Measurements from ENCODE around the gene ZBTB20.

The ZBTB20 gene

DNA sequence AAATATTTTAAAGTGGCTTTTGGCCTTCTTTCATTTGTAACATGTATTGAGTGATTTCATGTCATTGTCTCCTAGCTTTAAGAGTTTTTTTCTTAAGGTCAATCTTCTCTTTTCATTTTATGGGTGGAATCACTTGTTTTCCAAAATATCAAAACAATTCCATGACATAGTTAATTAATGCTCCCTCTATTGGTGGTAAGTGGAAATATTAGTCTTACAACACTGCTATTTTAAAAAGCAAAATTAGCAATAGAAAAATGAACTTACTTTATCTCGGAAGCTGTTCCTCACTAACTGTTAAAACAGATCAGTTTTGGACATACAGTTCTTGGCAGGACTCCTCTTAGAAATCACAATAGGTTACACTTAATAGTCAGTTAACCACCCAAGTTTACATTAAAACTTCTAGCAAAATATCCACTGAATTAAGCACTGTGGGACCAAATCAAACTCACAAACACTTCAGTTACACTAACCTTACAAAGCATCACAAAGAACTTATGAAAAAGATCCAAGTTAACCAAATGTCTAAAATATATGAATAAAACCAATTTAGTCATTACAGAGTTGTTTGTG, 810.9 kb downstream of the ZBTB20 start:
- TF ChIP-seq TAF1 (IDR thresholded peaks at IDR 0.05; ENCODE audit: borderline replicate concordance, insufficient read depth, low read length) (no peak), FOXP2 (optimal IDR thresholded peaks at IDR 0.05; ENCODE audit: borderline replicate concordance, extremely low read depth, extremely low read length, insufficient read depth) (no peak), SIN3A (IDR thresholded peaks at IDR 0.05; ENCODE audit: borderline replicate concordance, insufficient read depth, low read length) (no peak), POLR2AphosphoS5 (IDR thresholded peaks at IDR 0.05; ENCODE audit: low read depth, low read length) (no peak)
- TF ChIP-seq, protein P1, sequence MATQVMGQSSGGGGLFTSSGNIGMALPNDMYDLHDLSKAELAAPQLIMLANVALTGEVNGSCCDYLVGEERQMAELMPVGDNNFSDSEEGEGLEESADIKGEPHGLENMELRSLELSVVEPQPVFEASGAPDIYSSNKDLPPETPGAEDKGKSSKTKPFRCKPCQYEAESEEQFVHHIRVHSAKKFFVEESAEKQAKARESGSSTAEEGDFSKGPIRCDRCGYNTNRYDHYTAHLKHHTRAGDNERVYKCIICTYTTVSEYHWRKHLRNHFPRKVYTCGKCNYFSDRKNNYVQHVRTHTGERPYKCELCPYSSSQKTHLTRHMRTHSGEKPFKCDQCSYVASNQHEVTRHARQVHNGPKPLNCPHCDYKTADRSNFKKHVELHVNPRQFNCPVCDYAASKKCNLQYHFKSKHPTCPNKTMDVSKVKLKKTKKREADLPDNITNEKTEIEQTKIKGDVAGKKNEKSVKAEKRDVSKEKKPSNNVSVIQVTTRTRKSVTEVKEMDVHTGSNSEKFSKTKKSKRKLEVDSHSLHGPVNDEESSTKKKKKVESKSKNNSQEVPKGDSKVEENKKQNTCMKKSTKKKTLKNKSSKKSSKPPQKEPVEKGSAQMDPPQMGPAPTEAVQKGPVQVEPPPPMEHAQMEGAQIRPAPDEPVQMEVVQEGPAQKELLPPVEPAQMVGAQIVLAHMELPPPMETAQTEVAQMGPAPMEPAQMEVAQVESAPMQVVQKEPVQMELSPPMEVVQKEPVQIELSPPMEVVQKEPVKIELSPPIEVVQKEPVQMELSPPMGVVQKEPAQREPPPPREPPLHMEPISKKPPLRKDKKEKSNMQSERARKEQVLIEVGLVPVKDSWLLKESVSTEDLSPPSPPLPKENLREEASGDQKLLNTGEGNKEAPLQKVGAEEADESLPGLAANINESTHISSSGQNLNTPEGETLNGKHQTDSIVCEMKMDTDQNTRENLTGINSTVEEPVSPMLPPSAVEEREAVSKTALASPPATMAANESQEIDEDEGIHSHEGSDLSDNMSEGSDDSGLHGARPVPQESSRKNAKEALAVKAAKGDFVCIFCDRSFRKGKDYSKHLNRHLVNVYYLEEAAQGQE (IDR thresholded peaks at IDR 0.05; ENCODE audit: insufficient read depth in 1 of 2, low read depth in 2 of 2, low read length in 2 of 2) = no peak

DNA sequence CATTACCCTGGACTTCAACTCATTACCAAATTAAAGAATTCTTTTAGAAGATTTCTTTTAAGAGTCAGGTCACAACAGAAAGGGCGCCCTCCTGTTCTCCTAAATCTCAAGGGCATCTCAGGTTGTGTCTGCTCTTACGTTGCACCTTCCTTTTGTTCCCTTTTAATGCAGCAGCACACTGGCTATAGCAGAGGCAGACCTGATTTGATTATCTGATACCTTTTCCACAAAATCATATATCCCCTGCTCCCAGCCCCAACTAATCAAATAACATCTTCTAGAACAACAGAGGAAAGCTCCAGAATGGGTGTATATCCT, 813.2 kb downstream of the ZBTB20 start:
- TF ChIP-seq TAF1 (IDR thresholded peaks at IDR 0.05; ENCODE audit: borderline replicate concordance, insufficient read depth, low read length) (no peak), FOXP2 (optimal IDR thresholded peaks at IDR 0.05; ENCODE audit: borderline replicate concordance, extremely low read depth, extremely low read length, insufficient read depth) (no peak), POLR2AphosphoS5 (IDR thresholded peaks at IDR 0.05; ENCODE audit: low read depth, low read length) (no peak), SIN3A (IDR thresholded peaks at IDR 0.05; ENCODE audit: borderline replicate concordance, insufficient read depth, low read length) (no peak)
- TF ChIP-seq, protein P1 (IDR thresholded peaks at IDR 0.05; ENCODE audit: insufficient read depth in 1 of 2, low read depth in 2 of 2, low read length in 2 of 2) = no peak

DNA sequence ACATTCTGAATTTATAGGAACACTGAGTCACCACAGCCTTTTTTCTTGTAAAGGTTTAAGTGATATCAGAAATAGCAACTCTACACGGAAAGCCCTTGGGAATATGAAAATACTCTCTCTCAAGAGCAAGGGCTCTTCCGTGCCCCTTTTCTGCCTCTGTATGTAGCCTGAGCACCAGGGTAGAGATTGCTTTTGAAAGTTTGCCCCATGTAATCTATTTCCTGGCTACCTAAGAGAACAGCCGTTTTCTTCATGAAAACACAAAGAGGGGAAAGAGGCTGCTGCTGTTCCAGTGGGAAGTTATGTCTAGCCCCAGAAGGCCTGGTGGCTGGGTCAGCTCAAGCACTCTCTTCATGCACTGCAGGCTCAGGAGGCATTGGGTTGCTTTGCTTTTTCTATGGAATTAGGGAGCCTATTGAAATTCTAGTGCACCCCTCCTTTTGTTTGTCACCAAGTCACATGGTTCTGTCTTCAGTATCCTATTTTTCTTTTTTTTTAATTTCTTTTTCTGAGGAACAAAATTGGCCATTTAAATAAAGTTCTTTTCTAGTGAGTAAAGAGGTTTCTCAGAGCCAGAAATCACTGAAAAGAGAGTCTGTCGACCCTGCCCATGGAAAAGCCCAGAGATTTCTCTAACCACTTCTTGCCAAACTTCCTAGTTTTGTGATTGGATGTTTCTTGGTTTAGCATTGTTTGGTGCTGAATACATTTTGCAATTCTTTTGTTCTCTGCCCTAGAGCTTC, 813.7 kb downstream of the ZBTB20 start:
- TF ChIP-seq TAF1 (IDR thresholded peaks at IDR 0.05; ENCODE audit: borderline replicate concordance, insufficient read depth, low read length) (no peak), POLR2AphosphoS5 (IDR thresholded peaks at IDR 0.05; ENCODE audit: low read depth, low read length) (no peak), SIN3A (IDR thresholded peaks at IDR 0.05; ENCODE audit: borderline replicate concordance, insufficient read depth, low read length) (no peak), FOXP2 (optimal IDR thresholded peaks at IDR 0.05; ENCODE audit: borderline replicate concordance, extremely low read depth, extremely low read length, insufficient read depth) (no peak)
- TF ChIP-seq, protein P1 (IDR thresholded peaks at IDR 0.05; ENCODE audit: insufficient read depth in 1 of 2, low read depth in 2 of 2, low read length in 2 of 2) = no peak

DNA sequence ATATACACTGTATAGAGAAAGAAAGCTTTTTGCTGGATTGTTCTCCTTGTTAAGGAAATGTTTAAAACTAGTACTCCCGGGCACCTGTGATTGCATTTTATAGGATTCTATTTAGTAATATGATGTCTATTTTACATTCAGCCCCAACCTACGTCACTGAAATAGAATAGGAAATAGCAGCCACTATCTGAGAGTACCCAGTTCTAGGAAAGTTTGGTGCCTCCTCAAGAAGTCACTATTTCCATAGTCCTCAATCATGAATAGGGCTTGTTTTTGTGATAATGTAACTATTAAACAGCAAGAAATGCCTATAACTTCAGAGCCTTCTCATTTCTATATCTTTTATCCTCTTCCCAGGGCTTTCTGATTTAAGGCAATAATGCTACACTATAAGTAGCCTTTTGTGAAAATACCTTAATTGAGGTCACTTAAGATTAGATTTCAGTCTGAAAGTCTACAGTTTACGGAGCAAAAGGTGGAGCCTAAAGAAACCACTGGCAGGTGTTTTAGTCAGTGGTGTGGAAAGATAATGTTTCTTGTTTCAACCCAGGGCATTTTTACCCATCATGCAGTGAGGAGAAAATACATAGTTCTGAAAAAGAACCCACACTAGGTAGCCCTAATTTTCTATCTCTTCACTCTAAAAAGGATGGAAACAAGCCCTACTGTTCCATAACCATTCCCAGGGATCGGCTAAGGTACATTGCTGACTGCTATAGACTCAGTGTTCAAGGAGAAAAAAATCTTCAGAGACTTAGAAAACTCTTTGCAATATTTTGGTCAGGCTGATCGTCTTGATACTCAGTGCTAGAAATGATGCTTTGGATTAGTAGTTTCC, 814.5 kb downstream of the ZBTB20 start:
- TF ChIP-seq SIN3A (IDR thresholded peaks at IDR 0.05; ENCODE audit: borderline replicate concordance, insufficient read depth, low read length) (no peak), TAF1 (IDR thresholded peaks at IDR 0.05; ENCODE audit: borderline replicate concordance, insufficient read depth, low read length) (no peak), FOXP2 (optimal IDR thresholded peaks at IDR 0.05; ENCODE audit: borderline replicate concordance, extremely low read depth, extremely low read length, insufficient read depth) (no peak), POLR2AphosphoS5 (IDR thresholded peaks at IDR 0.05; ENCODE audit: low read depth, low read length) (no peak)

DNA sequence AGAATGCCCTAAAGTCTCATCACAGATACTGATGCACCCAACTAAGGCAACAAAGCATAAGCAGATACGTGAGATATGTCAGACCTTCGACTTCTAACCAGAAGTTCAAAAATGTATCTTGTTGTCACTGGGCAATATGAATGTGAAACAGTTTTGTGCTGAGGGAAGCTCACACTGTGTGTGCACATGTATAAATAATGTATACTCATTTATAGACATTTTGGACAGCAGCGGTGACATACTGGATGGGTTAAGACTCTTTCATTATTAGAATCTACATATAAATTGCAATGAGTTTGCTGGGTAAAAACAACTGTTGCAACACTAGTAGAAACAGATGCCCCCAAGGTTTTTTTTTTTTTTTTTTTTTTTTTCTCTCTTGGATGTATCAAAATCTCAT, 815.4 kb downstream of the ZBTB20 start:
- TF ChIP-seq SIN3A (IDR thresholded peaks at IDR 0.05; ENCODE audit: borderline replicate concordance, insufficient read depth, low read length) = no peak
- TF ChIP-seq TAF1 (IDR thresholded peaks at IDR 0.05; ENCODE audit: borderline replicate concordance, insufficient read depth, low read length) = no peak
- TF ChIP-seq FOXP2 (optimal IDR thresholded peaks at IDR 0.05; ENCODE audit: borderline replicate concordance, extremely low read depth, extremely low read length, insufficient read depth) = no peak
- TF ChIP-seq, protein P1 (IDR thresholded peaks at IDR 0.05; ENCODE audit: insufficient read depth in 1 of 2, low read depth in 2 of 2, low read length in 2 of 2) = no peak
- no peak for TF ChIP-seq POLR2AphosphoS5 (IDR thresholded peaks at IDR 0.05; ENCODE audit: low read depth, low read length)
